ENCODE data around the gene CUEDC1.

Gene CUEDC1

DNA sequence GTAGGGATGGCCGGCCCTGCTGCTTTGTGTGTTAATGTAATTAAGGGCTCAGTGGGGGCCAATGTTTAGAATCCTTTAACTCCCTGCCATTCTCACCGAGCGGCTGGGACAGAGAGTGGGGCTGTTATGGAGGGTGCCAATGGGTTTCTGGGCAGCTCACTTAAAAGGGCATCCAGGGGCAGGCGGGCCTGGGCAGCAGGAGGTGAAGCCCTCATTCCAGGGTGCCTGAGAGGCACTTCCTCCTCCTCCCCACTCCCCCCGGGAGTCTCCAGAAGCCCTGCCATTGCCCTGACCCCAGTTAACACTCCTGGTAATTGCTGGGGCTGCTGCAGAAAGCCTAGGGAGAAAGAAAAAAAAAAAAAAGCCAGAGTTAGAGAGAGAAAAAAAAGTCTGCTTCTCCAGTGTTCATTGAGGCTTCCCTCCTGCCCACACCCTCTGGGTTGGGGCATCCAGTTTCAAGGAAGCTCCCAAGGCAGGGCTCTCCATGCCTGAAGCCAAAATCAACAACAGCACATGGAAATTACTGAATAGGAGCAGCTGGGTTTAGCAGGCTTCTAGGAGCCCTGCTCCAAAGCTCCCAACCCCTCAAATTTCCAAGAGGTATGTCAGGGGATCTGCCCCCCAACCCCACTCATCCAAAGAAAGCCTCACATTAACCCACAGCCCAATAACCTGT is 28.0 kb downstream of the CUEDC1 start:
- no peaks in the 10 kb centered on the region for H3K36me3 ChIP-seq (replicated peaks; ENCODE audit: low read depth, low read length)
- no peak overlapping the region for H3K4me3 ChIP-seq (ENCODE audit: low read length)
- H3K9me3 ChIP-seq (ENCODE audit: insufficient read depth, low read length), result no peaks in the 10 kb centered on the region
- H2AFZ ChIP-seq (ENCODE audit: low read depth, low read length), result no peak overlapping the region
- H3K4me2 ChIP-seq (ENCODE audit: low read length), result no peak overlapping the region
- H3K79me2 ChIP-seq (ENCODE audit: low read length), result no peaks in the 10 kb centered on the region
- no peak for TF ChIP-seq EZH2phosphoT487 (IDR thresholded peaks at IDR 0.05; ENCODE audit: low read depth)
- TF ChIP-seq, protein P1, sequence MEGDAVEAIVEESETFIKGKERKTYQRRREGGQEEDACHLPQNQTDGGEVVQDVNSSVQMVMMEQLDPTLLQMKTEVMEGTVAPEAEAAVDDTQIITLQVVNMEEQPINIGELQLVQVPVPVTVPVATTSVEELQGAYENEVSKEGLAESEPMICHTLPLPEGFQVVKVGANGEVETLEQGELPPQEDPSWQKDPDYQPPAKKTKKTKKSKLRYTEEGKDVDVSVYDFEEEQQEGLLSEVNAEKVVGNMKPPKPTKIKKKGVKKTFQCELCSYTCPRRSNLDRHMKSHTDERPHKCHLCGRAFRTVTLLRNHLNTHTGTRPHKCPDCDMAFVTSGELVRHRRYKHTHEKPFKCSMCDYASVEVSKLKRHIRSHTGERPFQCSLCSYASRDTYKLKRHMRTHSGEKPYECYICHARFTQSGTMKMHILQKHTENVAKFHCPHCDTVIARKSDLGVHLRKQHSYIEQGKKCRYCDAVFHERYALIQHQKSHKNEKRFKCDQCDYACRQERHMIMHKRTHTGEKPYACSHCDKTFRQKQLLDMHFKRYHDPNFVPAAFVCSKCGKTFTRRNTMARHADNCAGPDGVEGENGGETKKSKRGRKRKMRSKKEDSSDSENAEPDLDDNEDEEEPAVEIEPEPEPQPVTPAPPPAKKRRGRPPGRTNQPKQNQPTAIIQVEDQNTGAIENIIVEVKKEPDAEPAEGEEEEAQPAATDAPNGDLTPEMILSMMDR (IDR thresholded peaks at IDR 0.05; ENCODE audit: low read depth, low read length), result no peak
- peaks cover 47% of the 10 kb centered on the region for H3K27me3 ChIP-seq (ENCODE audit: low read depth, low read length)
- no peak overlapping the region for H3K27ac ChIP-seq (ENCODE audit: low read length)
- H3K9ac ChIP-seq (ENCODE audit: low read length), result no peak overlapping the region
- no peaks in the 10 kb centered on the region for H3K4me1 ChIP-seq (ENCODE audit: low read length)
- H4K20me1 ChIP-seq (ENCODE audit: insufficient read depth, low read length), result no peaks in the 10 kb centered on the region

DNA sequence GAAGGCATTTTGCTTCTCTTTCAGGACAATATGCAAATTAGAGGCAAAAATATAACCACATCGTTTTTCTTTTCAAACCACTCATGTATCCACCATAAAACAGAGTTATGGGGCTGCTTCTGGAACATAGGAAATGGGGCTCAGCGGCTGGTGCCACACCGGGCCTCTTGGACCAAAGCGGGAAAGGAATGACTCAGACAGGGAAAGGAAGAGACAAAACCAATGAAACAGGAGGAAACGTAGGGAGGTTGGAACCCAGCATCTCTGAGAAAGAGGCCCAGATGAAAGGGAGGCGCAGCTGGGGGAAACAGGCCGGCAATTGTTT is 28.5 kb downstream of the CUEDC1 start:
- Histone ChIP-seq H3K4me2 (ENCODE audit: low read length) (no peak overlapping the region), H3K27me3 (ENCODE audit: low read depth, low read length) (peaks cover 52% of the 10 kb centered on the region), H3K79me2 (ENCODE audit: low read length) (no peaks in the 10 kb centered on the region), H4K20me1 (ENCODE audit: insufficient read depth, low read length) (no peaks in the 10 kb centered on the region), H3K4me1 (ENCODE audit: low read length) (no peaks in the 10 kb centered on the region), H3K36me3 (replicated peaks; ENCODE audit: low read depth, low read length) (no peaks in the 10 kb centered on the region), H2AFZ (ENCODE audit: low read depth, low read length) (no peak overlapping the region), H3K4me3 (ENCODE audit: low read length) (no peak overlapping the region), H3K9me3 (ENCODE audit: insufficient read depth, low read length) (no peaks in the 10 kb centered on the region), H3K27ac (ENCODE audit: low read length) (no peak overlapping the region), H3K9ac (ENCODE audit: low read length) (no peak overlapping the region)
- TF ChIP-seq EZH2phosphoT487 (IDR thresholded peaks at IDR 0.05; ENCODE audit: low read depth), result no peak

DNA sequence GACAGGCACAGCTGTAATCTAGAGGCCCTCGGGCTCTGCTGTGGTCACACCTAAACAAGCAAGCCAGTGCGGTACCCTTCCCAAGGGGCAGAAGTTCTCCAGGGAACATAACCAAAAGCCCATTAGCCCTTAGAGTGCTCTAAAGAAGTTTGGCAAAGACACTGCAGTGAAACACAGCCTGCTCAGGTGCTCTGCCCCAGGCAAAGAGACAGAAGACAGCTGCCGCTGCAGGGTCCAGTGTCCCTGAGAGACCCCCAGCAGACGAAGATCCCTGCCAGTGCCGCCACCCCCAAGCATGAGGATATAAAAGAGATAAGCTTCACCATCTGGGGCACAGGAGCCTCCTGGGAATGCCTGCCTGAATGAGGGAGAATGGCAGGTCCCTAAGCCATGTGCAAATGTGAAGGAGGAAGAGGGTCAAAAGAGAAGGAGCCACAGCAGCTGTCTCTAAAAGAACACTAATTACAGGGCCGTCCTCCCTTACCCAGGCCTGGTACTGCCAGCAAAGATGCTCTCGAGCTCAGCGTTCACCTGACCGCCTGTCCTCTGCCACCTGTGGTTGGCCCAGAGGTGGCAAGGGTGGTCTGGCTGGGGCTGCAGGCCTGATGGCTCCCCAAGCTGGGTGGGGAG is 29.7 kb downstream of the CUEDC1 start:
- H3K27me3 ChIP-seq (ENCODE audit: low read depth, low read length), result peaks cover 57% of the 10 kb centered on the region
- H3K4me3 ChIP-seq (ENCODE audit: low read length), result no peak overlapping the region
- no peak overlapping the region for H2AFZ ChIP-seq (ENCODE audit: low read depth, low read length)
- H3K4me1 ChIP-seq (ENCODE audit: low read length), result no peaks in the 10 kb centered on the region
- H3K79me2 ChIP-seq (ENCODE audit: low read length), result no peaks in the 10 kb centered on the region
- no peak overlapping the region for H3K27ac ChIP-seq (ENCODE audit: low read length)
- H3K4me2 ChIP-seq (ENCODE audit: low read length), result no peak overlapping the region
- H3K9me3 ChIP-seq (ENCODE audit: insufficient read depth, low read length), result no peaks in the 10 kb centered on the region
- TF ChIP-seq EZH2phosphoT487 (IDR thresholded peaks at IDR 0.05; ENCODE audit: low read depth), result no peak
- TF ChIP-seq, protein P1 (IDR thresholded peaks at IDR 0.05; ENCODE audit: low read depth, low read length), result no peak
- H3K36me3 ChIP-seq (replicated peaks; ENCODE audit: low read depth, low read length), result no peaks in the 10 kb centered on the region
- no peak overlapping the region for H3K9ac ChIP-seq (ENCODE audit: low read length)
- no peaks in the 10 kb centered on the region for H4K20me1 ChIP-seq (ENCODE audit: insufficient read depth, low read length)

DNA sequence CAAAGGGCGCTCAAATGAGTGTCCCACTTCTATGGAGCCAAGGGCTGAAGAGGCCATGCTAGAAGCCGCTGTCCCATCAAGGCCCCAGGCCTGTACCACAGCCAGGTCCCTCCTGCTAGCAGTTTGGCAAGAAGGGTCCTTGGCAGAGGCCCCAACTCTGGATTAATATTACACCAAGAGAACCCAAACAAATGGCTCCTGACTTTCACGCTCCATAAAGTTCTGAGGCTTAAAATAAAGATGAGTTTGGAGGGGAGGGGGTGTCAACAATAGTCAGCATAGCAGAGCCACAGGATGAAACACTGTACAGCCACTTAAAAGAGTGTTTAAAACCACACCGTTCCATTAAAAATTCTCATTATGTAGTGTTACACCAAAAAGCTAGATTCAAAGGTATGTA is 30.5 kb downstream of the CUEDC1 start:
- Histone ChIP-seq H3K36me3 (replicated peaks; ENCODE audit: low read depth, low read length) (no peaks in the 10 kb centered on the region), H3K79me2 (ENCODE audit: low read length) (no peaks in the 10 kb centered on the region), H3K4me3 (ENCODE audit: low read length) (no peak overlapping the region), H3K9me3 (ENCODE audit: insufficient read depth, low read length) (no peaks in the 10 kb centered on the region), H3K27me3 (ENCODE audit: low read depth, low read length) (peaks cover 54% of the 10 kb centered on the region), H2AFZ (ENCODE audit: low read depth, low read length) (no peak overlapping the region), H3K9ac (ENCODE audit: low read length) (no peak overlapping the region), H3K4me2 (ENCODE audit: low read length) (no peak overlapping the region), H3K27ac (ENCODE audit: low read length) (no peak overlapping the region), H3K4me1 (ENCODE audit: low read length) (no peaks in the 10 kb centered on the region), H4K20me1 (ENCODE audit: insufficient read depth, low read length) (no peaks in the 10 kb centered on the region)
- TF ChIP-seq, protein P1 (IDR thresholded peaks at IDR 0.05; ENCODE audit: low read depth, low read length), result no peak
- no peak for TF ChIP-seq EZH2phosphoT487 (IDR thresholded peaks at IDR 0.05; ENCODE audit: low read depth)

Data from OCI-LY3 (cell line).